ENCODE results near the gene ZNF547.
"Not testable (repeated sequence)": the region's sequence is repeated elsewhere in the genome, so short reads cannot be mapped to it uniquely, and the experiment has no call there.

Gene ZNF547

DNA sequence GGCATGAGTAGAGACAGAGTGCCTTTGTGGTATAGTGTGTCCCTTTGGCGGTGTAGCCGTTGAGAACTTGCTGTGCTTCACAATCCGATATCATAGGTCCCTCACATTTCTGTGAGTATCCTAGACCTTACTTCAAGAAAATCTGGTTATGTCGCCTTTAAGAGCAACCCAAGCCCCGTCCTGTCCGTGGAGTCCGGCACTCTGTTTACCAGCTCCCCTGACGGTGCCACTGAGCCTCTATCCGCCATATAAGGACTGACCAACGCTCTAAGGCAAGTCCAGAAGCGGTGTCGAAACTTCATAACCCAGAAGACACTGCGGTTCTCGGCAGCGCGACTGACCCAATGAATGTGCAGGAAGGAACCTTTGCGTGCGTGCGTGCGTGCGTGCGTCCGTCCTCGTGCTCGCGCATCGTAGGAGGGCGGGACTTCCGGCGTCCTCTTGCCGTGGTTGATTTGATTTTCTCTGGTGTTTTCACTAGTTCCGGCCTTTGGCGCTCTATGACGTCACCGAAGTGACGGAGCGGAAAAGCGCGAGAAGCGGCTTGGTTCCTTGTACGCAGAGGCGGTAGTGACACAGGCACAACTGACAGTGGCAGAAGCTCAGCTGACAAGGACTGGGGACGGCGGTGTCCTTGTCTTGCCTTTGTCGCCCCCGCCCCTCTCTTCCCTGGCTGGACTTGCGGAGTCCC is at the start of gene ZNF547, which contains the start of gene TRAPPC2B:
TSS of gene ZNF547 (plus strand) at position 555 of the 691 bp plus-strand sequence. CDS start 5,005 bp downstream, outside the sequence.
TSS of gene TRAPPC2B (plus strand) at position 555 of the 691 bp plus-strand sequence. CDS start 1,283 bp downstream, outside the sequence.
- FAIRE-seq: peak; percentile 99

DNA sequence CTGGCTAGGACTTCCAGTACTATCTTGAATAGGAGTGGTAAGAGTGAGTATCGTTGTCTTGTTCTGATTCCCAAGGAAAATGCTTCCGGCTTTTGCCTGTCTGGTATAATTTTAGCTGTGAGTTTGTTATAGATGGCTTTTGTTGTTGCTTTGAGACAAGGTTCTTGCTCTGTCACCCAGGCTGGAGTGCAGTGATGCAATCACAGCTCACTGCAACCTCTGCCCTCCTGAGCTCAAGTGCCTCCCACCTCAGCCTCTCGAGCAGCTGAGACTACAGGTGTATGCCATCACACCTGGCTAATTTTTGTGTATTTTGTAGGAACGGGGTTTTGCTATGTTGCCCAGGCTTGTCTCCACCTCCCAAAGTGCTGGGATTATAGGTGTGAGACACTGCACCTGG is 49.2 kb upstream of the ZNF547 start:
- FAIRE-seq: no peak

GRCh38 chr19:57317503-57317902 is 45.8 kb upstream of the ZNF547 start:
- FAIRE-seq: no peak

DNA sequence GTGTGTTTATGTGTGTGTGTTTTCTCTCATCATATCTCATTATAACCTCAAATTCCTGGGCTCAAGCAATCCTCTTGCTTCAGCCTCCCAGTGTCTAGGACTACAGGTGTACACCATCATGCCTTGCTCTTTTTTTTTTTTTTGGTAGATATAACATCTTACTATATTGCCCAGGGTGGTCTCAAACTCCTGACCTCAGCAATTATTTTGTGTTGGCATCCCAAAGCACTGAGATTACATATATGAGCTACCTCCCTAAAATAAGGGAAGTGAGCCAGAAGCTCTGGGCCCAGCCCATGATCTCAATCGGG is 43.5 kb upstream of the ZNF547 start:
- FAIRE-seq: no peak

DNA sequence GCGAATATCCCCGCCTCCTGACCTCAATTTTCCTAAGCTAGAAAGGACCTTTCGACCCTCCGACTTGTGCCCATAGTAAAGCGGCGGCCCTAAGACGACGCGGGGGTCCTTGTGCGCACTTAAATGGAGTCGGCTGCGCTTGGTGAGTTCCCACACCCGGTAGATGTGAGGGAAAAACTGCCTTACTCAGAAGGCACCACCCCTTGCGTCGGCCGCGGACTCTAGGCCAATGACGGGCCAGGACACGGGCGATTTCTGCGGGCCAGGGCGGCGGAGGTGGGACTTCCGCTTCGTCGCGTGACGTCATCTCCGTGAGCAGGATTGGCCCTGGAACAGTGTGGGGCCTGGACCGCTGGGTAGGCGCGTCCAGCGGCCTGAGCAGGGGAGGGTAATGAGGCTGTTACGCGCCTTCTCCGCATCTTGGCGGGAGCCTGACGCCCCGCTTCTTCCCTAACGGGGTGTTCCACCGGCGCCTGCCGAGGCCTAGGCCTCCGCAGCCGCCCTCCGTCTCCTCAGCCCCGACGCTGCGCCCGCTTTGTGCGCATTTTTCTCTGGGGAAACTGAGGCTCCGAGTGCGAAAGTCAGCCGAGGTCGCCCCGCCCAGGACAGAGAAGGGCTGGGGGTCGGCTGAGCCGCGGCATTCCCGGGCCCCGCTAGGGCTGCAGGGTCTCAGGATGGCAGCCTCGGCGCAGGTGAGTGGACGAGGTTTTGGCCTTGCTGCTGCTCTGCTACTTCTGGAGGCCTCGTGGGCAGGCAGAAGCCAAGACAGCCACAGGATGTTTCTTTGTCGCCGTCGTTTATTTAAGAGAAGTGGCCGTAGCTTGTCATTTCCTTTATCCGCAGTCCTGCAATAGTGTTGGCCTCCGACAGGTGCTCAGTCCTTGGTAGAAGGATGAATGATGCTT is 42.9 kb upstream of the ZNF547 start, which contains the start of gene ZNF543:
TSS of gene ZNF543 (plus strand) at position 293 of the 905 bp plus-strand sequence. CDS start at position 675, 382 bp downstream.
- peak; percentile 91 for FAIRE-seq

- no peak for FAIRE-seq
These were observed 42.2 kb upstream of the ZNF547 start for GRCh38 chr19:57321116-57321515.

DNA sequence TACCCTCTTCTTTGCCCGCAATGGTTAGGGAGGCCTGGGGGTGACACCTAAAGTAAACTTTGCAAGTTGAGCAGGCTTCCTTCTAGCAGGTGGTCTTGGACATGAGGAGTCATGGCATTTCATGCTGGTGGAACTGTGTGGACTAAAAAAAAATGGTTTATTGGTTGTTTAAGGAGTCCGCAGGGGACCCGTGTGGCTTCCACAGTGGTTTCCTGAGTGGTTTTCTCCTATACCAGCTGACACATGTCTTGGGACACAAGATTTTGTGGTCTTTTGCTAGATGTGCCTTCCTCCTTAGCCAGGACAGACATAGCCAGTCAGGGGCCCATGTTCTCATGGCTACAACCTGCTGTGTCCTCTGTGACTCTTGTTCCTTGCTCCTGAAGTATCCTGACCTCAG is 41.6 kb upstream of the ZNF547 start:
- FAIRE-seq: no peak

- FAIRE-seq: no peak
These were observed 38.4 kb upstream of the ZNF547 start for GRCh38 chr19:57324992-57325391.

DNA sequence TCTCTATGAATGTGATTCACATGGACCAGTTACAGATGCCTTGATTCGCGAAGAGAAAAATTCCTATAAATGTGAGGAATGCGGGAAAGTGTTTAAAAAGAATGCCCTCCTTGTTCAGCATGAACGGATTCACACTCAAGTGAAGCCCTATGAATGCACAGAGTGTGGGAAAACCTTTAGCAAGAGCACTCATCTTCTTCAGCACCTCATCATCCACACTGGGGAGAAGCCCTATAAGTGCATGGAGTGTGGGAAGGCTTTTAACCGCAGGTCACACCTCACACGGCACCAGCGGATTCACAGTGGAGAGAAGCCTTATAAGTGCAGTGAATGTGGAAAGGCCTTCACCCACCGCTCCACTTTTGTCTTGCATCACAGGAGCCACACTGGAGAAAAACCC is 35.4 kb upstream of the ZNF547 start:
- FAIRE-seq: no peak

GRCh38 chr19:57334191-57334590 is 29.2 kb upstream of the ZNF547 start:
- no peak for FAIRE-seq

- no peak for FAIRE-seq
These were observed 24.5 kb upstream of the ZNF547 start for GRCh38 chr19:57338877-57339276.

DNA sequence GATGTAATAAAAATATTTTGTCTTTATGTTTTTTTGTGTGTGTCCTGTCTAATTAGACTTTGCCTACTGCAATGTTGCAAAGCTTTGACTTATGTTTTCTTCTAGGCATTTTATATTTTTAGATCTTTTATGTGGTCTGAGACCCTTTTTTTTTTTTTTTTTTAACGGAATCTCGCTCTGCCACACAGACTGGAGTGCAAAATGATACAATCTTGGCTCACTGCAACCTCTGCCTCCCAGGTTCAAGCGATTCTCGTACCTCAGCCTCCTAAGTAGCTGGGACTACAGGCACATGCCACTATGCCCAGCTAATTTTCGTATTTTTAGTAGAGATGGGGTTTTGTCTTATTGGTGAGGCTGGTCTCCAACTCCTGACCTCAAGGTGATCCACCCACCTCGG is 20.8 kb upstream of the ZNF547 start:
- FAIRE-seq: no peak

DNA sequence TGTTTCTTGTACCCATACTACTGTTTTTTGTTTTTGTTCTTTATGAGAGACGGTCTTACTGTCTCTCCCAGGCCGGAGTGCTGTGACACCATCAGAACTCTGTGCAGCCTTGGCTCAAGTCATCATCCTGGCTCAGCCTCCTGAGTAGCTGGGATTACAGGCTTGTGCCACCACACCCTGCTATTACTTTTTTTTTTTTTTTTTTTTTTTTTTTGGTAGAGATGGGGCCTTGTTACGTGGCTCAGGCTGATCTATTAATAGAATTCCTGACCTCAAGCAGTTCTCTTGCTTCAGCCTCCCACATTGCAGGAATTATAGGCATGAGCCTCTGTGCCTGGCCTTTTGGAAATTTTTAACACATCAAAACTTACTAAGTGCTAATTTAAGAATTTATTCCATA is 15.2 kb upstream of the ZNF547 start:
- FAIRE-seq: no peak

DNA sequence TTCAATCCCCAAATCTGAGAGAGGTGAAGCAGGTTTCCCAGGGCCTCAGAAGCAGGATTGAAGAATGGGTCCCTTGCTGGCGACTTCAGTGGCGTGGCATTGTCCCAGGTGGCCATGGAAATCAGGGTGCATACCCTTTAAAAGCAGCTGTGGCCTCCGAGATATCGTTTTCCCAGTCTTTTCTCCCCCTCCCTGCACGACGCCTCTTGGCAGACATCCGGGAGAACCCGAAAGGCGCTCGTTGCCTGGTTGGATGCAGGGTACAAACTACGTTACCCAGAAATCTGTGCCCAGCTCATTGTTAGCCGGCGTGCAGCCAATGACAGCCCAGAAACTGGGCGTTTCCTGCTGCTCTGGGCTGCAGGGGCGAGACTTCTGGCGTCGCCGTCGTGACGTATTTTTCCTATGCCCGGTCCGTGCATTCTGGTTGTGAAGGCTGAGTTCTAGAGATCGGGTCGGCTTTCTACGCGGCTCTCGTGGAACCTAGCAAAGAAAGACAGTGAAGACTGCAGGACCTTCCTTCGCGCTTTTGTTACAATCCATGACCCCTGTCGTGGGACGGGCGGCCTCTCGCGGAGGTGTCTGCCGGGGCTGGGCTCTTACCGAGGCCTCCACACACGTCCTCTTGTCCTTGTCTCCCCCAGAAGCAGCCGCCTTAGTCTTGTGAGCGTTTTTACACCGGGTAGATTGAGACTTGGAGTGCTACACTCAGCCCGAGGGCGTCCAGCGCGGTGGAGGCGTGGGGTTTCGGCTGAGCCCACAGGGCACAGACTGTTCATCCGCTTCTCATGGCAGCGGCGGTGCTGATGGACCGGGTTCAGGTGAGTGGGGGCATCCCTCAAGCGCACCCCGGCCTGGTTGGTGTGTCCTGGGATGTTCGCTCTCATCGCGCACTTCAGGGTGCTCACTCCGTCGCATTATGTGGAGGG is 12.2 kb upstream of the ZNF547 start, which contains the start of gene ZNF304:
TSS of gene ZNF304 (plus strand) at position 395 of the 929 bp plus-strand sequence. CDS start at position 789, 394 bp downstream.
- peak; percentile 95 for FAIRE-seq

DNA sequence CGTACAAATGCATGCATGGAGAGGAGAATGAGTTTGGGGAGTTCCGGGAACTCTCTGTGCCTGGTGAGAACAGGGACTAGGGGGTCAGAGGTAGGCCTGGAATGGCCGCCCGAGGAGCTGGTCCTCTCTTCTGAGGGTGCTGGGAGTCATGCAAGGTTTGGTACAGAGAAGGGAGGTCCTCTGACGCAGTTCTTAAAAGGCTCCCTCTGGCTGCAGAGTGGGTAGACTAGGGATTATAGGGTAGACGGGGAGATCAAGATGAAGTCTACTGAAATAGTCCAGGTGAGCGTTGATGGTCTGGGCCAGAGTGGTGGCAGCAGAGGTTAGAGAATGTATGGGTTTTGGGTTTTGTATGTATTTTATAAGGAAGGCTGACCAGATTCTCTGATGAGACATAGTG is 11.5 kb upstream of the ZNF547 start:
- no peak for FAIRE-seq

- no peak for FAIRE-seq
These were observed 7.4 kb upstream of the ZNF547 start for GRCh38 chr19:57355916-57356315.

DNA sequence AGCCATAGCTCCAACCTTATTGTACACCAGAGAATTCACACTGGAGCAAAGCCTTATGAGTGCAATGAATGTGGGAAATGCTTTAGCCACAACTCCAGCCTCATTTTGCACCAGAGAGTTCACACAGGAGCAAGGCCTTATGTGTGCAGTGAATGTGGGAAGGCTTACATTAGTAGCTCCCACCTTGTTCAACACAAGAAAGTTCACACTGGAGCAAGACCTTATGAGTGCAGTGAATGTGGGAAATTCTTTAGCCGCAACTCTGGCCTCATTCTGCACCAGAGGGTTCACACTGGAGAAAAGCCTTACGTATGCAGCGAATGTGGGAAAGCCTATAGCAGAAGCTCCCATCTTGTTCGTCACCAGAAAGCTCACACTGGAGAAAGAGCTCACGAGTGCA is 5.9 kb upstream of the ZNF547 start:
- FAIRE-seq: no peak

GRCh38 chr19:57359300-57359699 is 4.1 kb upstream of the ZNF547 start:
- no peak for FAIRE-seq

DNA sequence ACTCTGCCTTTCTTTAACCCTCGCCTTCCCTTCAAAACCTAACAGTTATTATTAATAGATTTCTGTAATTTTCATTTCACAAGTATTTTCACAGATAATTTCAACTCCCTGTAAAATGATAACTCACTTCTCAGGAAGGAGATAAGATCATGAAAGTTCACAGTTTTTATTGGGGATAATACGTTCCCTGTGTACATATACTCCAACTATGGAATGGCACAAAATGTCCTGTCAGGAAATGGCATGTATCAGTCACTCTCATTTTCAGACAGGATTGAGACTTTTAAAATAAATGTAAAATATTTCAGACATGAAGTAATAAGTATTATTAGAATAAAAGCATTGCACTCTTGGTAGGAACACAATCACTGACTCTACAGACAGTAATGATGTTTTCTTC is 932 bp upstream of the ZNF547 start:
- FAIRE-seq: no peak

DNA sequence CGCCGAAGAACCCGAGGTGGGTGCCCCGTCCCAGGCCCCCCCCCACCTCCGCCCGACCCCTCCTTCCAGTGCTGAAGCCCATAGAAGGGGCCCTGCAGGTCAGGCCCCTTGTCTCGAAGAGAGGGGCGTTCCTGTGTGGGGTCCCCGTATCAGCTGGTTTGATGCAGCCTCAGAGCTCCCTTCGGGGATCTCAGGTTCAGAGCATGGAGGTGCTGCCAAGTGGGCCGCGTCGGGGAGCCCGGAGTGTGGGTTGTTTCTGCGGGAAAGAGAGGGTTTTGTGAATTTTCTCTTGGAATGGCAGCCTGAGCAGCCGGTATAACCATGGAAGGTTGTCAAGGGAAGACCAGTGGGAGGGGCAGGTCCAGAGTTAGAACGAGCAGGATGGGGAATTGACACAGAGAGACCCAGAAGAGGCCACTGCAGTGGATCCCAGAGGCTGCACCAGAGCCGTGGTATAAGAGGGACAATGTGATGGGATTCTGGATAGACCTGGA is 384 bp downstream of the ZNF547 start:
- no peak for FAIRE-seq

DNA sequence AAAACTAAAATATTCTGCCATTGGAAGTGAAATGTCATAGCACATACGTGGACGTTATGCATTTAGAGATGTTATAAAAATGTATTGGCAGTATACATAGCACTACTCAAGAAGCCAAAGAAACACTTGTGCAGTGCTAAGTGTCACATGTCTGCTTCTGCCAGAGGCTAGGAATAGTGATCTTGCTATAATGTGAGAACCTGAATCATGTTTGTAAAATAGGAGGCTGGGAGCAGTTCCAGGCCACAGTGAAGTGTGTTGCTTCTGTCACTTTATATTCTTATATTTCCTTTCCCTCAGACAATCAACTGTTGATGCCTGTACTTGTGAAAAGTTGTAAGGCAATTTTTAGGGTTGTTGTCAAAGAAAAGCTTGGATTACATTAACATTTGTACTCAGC is 3.4 kb downstream of the ZNF547 start:
- no peak for FAIRE-seq

- no peak for FAIRE-seq
These were observed 10.8 kb downstream of the ZNF547 start for GRCh38 chr19:57374179-57374578.

- not testable (repeated sequence) for FAIRE-seq
These were observed 11.3 kb downstream of the ZNF547 start for GRCh38 chr19:57374647-57375046.
